ENCODE results near the gene CRYGS.

GRCh38 chr3:186497608-186498007 lies 46.6 kb downstream of the CRYGS start:
- TF ChIP-seq, protein P1, sequence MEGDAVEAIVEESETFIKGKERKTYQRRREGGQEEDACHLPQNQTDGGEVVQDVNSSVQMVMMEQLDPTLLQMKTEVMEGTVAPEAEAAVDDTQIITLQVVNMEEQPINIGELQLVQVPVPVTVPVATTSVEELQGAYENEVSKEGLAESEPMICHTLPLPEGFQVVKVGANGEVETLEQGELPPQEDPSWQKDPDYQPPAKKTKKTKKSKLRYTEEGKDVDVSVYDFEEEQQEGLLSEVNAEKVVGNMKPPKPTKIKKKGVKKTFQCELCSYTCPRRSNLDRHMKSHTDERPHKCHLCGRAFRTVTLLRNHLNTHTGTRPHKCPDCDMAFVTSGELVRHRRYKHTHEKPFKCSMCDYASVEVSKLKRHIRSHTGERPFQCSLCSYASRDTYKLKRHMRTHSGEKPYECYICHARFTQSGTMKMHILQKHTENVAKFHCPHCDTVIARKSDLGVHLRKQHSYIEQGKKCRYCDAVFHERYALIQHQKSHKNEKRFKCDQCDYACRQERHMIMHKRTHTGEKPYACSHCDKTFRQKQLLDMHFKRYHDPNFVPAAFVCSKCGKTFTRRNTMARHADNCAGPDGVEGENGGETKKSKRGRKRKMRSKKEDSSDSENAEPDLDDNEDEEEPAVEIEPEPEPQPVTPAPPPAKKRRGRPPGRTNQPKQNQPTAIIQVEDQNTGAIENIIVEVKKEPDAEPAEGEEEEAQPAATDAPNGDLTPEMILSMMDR (IDR thresholded peaks at IDR 0.05): no peak
- no peak for TF ChIP-seq POLR2A (IDR thresholded peaks at IDR 0.05)

Data from body of pancreas (tissue), 4 donors.